ENCODE data around the gene GCKR. TPM values are rescaled to one million over a fixed set of nuclear protein-coding genes. Genes with fewer than 3 reads are reported as not detected.

The GCKR gene
- total and polyA plus RNA-seq, 12 donors = 0.24 to 29.4 (median 7.5) TPM

DNA sequence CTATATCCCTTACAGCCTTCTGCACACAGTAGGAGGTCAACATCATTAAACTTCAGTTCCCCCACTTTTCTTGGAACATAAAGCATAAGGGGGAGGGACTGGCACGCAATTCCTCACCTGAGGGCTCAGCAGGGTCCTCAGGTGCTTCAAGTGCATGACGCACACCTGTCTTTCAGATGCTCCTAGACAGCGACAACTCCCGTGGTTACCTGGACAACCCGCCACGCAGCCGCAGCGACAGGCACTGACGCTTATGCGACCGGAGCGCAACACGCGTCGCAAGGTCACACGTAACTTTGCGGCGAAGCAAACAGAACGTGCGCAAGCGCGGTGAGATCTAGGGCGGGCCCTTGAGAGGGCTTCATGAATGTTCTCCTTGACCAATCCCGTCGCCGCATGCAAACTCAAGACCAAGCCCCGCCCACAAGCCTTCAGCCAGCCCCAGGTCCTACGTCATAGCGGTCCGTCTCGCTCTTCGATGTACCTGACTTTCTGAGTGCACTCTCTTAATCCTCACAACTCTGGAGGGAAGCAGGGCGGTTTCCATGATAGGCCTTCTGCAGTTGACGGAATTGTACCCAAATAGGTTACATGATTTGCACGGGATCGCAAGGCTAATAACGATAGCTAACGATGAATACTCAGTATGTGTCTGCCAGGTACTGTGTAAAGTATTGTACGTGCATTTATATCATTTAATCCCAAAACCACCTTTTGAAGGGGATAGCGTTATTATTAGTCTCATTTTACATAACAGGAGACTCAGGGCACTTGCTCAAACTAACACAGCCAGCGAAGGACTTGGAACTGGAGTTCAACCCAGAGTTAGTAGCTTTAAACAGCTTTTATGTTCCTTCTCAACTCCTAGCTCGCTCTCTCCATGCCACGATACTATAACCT, 6.9 kb upstream of the GCKR start, which contains the start of gene IFT172:
TSS of gene IFT172 (minus strand) at position 246 of the 900 bp plus-strand sequence. CDS start at position 156, 90 bp downstream.
- intact Hi-C loops (cut with DNase I) = loop anchor here in 1 of 2 donors (10.0 kb wide), 1 partner anchor 145 kb away; no protein-coding TSS in a partner anchor
- TF ChIP-seq, protein P1, sequence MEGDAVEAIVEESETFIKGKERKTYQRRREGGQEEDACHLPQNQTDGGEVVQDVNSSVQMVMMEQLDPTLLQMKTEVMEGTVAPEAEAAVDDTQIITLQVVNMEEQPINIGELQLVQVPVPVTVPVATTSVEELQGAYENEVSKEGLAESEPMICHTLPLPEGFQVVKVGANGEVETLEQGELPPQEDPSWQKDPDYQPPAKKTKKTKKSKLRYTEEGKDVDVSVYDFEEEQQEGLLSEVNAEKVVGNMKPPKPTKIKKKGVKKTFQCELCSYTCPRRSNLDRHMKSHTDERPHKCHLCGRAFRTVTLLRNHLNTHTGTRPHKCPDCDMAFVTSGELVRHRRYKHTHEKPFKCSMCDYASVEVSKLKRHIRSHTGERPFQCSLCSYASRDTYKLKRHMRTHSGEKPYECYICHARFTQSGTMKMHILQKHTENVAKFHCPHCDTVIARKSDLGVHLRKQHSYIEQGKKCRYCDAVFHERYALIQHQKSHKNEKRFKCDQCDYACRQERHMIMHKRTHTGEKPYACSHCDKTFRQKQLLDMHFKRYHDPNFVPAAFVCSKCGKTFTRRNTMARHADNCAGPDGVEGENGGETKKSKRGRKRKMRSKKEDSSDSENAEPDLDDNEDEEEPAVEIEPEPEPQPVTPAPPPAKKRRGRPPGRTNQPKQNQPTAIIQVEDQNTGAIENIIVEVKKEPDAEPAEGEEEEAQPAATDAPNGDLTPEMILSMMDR (IDR thresholded peaks at IDR 0.05) = no peak
- peak; percentile 80 to 94 for TF ChIP-seq POLR2A (IDR thresholded peaks at IDR 0.05)
- Histone ChIP-seq H3K27me3 (no peaks in the 10 kb centered on the region), H3K36me3 (replicated peaks in 1 of 2) (peaks cover 0 to 18% of the 10 kb centered on the region in 2 donors), H3K4me3 (peak within 1 kb of the TSS in 3 of 4 donors; percentile 44 to 68 (median 64)), H3K9me3 (replicated peaks in 1 of 3) (no peaks in the 10 kb centered on the region), H3K27ac (peak within 1 kb of the TSS; percentile 62 to 96 (median 89)), H3K4me1 (replicated peaks in 1 of 2) (peaks cover 11 to 23% of the 10 kb centered on the region in 2 donors)
- DNase-seq = peak; percentile 99 to 100 (median 100)
- WGBS, 4 donors = 6 to 9% (median 7%) methylated on average over 29 to 43 of the region's 43 CpGs

DNA sequence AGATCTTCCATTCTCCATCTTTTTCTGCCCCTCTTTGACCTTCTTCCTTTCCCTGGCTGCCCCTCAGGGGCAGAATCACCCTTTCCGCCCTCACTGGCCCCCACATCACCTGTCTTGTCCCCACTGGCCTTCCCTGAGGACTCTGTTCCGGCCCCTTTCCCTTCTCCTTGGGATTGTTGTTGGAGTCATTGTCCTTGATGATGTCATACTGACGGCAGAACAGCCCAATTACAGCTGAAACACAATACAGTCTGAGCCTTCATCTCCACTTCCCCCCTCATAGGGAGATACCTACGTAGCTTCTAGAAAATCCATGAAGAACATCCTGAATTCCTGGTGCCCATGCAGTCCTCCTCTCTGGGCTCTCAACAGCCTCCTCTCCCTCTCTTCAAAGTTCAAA, 4.1 kb upstream of the GCKR start:
- H3K27ac ChIP-seq = peak overlapping the region in 3 of 5 donors; percentile 22 to 96 (median 55)
- H3K4me3 ChIP-seq = no peak overlapping the region
- DNase-seq = peak in 3 of 7 donors; percentile 25 to 34 (median 31)
- TF ChIP-seq, protein P1 (IDR thresholded peaks at IDR 0.05) = no peak
- no peak for TF ChIP-seq POLR2A (IDR thresholded peaks at IDR 0.05)
- peaks cover 0 to 15% of the 10 kb centered on the region in 2 donors for H3K36me3 ChIP-seq (replicated peaks in 1 of 2)
- H3K27me3 ChIP-seq = no peaks in the 10 kb centered on the region
- peaks cover 11 to 32% of the 10 kb centered on the region in 2 donors for H3K4me1 ChIP-seq (replicated peaks in 1 of 2)
- intact Hi-C loops (cut with DNase I) = no loop called here
- H3K9me3 ChIP-seq (replicated peaks in 1 of 3) = no peaks in the 10 kb centered on the region
- 59 to 67% (median 62%) methylated on average over 4 of the region's 4 CpGs for WGBS, 4 donors

DNA sequence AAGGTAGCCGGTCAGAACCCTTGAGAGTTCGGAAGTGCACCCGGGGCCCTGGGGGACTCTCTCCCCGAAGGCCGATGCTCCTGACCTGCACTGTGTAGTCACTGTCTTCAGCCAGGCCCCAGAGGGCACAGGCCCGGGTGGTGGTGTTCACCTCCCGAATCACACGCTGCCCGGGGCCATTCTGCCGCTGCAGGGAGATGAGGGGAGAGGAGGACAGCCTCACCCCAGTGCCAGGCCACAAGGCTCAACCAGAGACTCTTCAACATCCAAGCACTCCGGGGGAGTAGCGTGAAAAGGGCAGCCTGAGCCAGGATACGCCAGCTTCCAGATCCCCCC, 2.7 kb upstream of the GCKR start:
- H3K9me3 ChIP-seq (replicated peaks in 1 of 3) = no peaks in the 10 kb centered on the region
- peak in 1 of 7 donors; percentile 96 for DNase-seq
- H3K36me3 ChIP-seq (replicated peaks in 1 of 2) = peaks cover 0 to 15% of the 10 kb centered on the region in 2 donors
- TF ChIP-seq, protein P1 (IDR thresholded peaks at IDR 0.05) = no peak
- no peak for TF ChIP-seq POLR2A (IDR thresholded peaks at IDR 0.05)
- H3K4me1 ChIP-seq (replicated peaks in 1 of 2) = peaks cover 9 to 23% of the 10 kb centered on the region in 2 donors
- peak overlapping the region in 1 of 4 donors; percentile 93 for H3K4me3 ChIP-seq
- 32 to 61% (median 50%) methylated on average over 6 to 13 of the region's 13 CpGs for WGBS, 4 donors
- intact Hi-C loops (cut with DNase I) = no loop called here
- H3K27ac ChIP-seq = peak overlapping the region; percentile 78 to 99 (median 89)
- no peaks in the 10 kb centered on the region for H3K27me3 ChIP-seq

DNA sequence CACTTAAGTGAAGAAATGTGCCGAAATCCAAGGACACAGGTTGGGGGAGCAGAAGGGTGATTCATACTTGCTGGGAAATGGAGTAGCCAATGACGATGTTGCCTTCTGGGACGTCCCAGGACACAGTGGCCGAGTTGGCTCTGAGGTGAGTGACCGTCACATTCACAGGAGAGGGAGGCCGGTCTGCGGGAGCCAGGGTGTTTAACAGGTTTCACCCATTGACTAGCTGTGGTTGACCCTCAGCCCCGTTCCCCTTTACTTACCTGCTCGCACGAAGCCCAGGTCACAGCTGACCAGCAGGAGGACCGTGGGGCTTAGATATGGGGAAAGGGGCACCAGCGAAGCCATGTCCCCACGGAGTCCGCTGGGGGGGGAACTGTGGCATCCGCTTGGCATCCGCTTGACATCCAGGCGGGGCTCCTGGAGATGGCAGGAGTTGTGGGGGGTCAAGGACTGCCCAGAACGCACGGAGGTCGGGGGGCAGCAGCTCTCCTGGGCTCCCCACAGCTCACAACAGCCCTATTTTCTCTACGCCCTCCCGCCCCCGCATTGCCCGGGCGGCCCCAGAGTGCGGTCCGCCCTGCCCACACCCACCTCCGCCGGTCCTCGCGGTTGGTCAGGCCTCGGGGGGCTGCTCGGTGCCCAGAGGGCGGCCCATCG, 2.2 kb upstream of the GCKR start:
- Histone ChIP-seq H3K9me3 (replicated peaks in 1 of 3) (no peaks in the 10 kb centered on the region), H3K4me1 (replicated peaks in 1 of 2) (peaks cover 6 to 19% of the 10 kb centered on the region in 2 donors), H3K4me3 (peak overlapping the region in 3 of 4 donors; percentile 44 to 93 (median 80)), H3K27me3 (no peaks in the 10 kb centered on the region), H3K27ac (peak overlapping the region; percentile 78 to 99 (median 89)), H3K36me3 (replicated peaks in 1 of 2) (peaks cover 0 to 15% of the 10 kb centered on the region in 2 donors)
- intact Hi-C loops (cut with DNase I) = no loop called here
- 10 to 54% (median 15%) methylated on average over 12 to 35 of the region's 35 CpGs for WGBS, 4 donors
- DNase-seq = peak in 6 of 7 donors; percentile 87 to 96 (median 94)
- TF ChIP-seq POLR2A (IDR thresholded peaks at IDR 0.05) = peak; percentile 85 to 99
- TF ChIP-seq, protein P1 (IDR thresholded peaks at IDR 0.05) = peak in 1 of 6 experiments; percentile 22
